ENCODE results near the gene TBC1D1.

DNA sequence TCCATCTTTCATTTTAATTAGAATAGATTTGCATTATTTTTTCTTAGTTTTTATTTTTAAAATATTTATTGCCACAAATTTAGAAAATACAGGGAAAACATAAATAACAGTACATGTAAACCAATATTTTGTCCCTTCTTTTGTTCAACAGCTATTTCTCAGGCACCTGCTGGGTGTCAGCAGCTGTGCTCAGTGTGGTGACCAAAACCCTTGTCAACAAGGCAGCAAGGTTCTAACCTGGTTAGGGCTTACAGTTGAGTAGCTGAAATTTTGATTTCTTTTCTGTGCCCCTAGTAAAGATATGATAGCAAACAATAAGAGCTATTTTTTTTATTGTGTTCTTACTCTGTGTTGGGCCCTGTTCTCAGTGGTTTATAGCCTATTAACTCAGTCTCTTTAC lies 197.4 kb downstream of the TBC1D1 start:
- TF ChIP-seq CTCF (IDR thresholded peaks at IDR 0.05; ENCODE audit: low read length) (no peak), EZH2 (optimal IDR thresholded peaks at IDR 0.05; ENCODE audit: low read depth, low read length) (no peak), EZH2phosphoT487 (IDR thresholded peaks at IDR 0.05; ENCODE audit: low read length) (no peak)

All from MM.1S (cell line).